Measurements from ENCODE around the gene CNKSR3. TPM values are rescaled to one million over a fixed set of nuclear protein-coding genes. Genes with fewer than 3 reads are reported as not detected.
A peak's percentile ranks its signal among the peaks of the same experiment; 100 is the strongest.

The CNKSR3 gene
- polyA plus RNA-seq, 3 donors, result not detected

DNA sequence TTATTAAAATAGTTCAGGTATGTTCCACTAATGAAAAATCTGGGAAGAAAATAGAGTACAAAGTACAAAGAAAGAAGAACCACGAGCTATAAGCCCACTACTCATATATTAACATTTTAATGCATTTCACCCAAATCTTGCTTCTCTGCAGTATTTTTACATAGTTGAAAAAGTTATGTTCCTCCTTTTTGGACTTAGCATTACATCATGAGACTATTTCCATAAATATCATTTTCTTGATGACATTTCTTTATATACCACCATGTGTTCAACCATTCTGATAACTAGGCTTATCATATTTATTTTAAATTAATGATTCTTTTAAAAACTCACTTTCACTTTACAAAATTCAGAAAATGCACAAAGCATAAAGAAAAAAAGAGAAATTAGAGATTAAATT, 156.9 kb downstream of the CNKSR3 start:
- peaks cover 0 to 7% (median 0%) of the 10 kb centered on the region in 7 donors for H3K9me3 Mint-ChIP-seq
- H3K9ac ChIP-seq (ENCODE audit: insufficient read depth, low read length, poor library complexity, severe bottlenecking), result no peak overlapping the region
- TF ChIP-seq CTCF (IDR thresholded peaks at IDR 0.05), result no peak
- peak overlapping the region; percentile 74 for H3K4me2 ChIP-seq (replicated peaks; ENCODE audit: extremely low read depth, low read length, poor library complexity, severe bottlenecking)
- peaks cover 73% of the 10 kb centered on the region for H3K4me1 Mint-ChIP-seq
- H4K20me1 ChIP-seq (ENCODE audit: insufficient read depth, low read length), result peaks cover 26% of the 10 kb centered on the region
- peak overlapping the region in 1 of 3 experiments; percentile 76 for H3K4me3 ChIP-seq (replicated peaks in 1 of 3; ENCODE audit: low read depth in 2 of 3, low read length in 3 of 3)
- no peaks in the 10 kb centered on the region for H3K9me3 ChIP-seq (replicated peaks in 1 of 2; ENCODE audit: control insufficient read depth in 1 of 2, insufficient read depth in 1 of 2, low read length in 2 of 2)
- peak overlapping the region; percentile 91 to 98 (median 97) for H3K27ac Mint-ChIP-seq
- peak overlapping the region in 1 of 2 donors; percentile 50 for H3K4me3 Mint-ChIP-seq
- peak overlapping the region; percentile 73 to 83 for H3K27ac ChIP-seq (ENCODE audit: low read depth in 1 of 2, low read length in 2 of 2)
- no peaks in the 10 kb centered on the region for H3K36me3 ChIP-seq (replicated peaks in 1 of 2; ENCODE audit: control insufficient read depth in 1 of 2, insufficient read depth in 2 of 2, low read length in 2 of 2)
- WGBS (ENCODE audit: insufficient coverage), result no CpG with 5 or more reads among the region's 1 CpG
- peaks cover 68 to 77% of the 10 kb centered on the region in 2 donors for H3K4me1 ChIP-seq (ENCODE audit: control insufficient read depth in 1 of 2, insufficient read depth in 2 of 2, low read length in 2 of 2)
- no peak overlapping the region for H2AFZ ChIP-seq (ENCODE audit: insufficient read depth, low read depth, low read length, poor library complexity, severe bottlenecking)
- peak in 1 of 3 donors; percentile 28 for DNase-seq
- H3K27me3 Mint-ChIP-seq (ENCODE audit: low read depth in 3 of 3), result no peaks in the 10 kb centered on the region
- intact Hi-C loops (cut with micrococcal nuclease), result loop anchor here (5.0 to 10.0 kb wide), 2 partner anchors 201 to 219 kb away; no protein-coding TSS in a partner anchor
- no peaks in the 10 kb centered on the region for H3K27me3 ChIP-seq (ENCODE audit: control insufficient read depth in 2 of 2, insufficient read depth in 2 of 2, low read length in 2 of 2)
- H3K79me2 ChIP-seq (ENCODE audit: insufficient read depth, low read length), result peaks cover 73% of the 10 kb centered on the region
- peaks cover 2 to 18% of the 10 kb centered on the region in 2 donors for H3K36me3 Mint-ChIP-seq

- peaks cover 0 to 7% (median 0%) of the 10 kb centered on the region in 7 donors for H3K9me3 Mint-ChIP-seq
- H3K36me3 Mint-ChIP-seq, result peaks cover 6 to 23% of the 10 kb centered on the region in 2 donors
- H3K4me3 ChIP-seq (replicated peaks in 1 of 3; ENCODE audit: low read depth in 2 of 3, low read length in 3 of 3), result peak overlapping the region in 1 of 3 experiments; percentile 76
- peak overlapping the region; percentile 80 to 98 (median 92) for H3K27ac Mint-ChIP-seq
- no peaks in the 10 kb centered on the region for H3K27me3 Mint-ChIP-seq (ENCODE audit: low read depth in 3 of 3)
- H3K4me2 ChIP-seq (replicated peaks; ENCODE audit: extremely low read depth, low read length, poor library complexity, severe bottlenecking), result peak overlapping the region; percentile 74
- no peak overlapping the region for H3K9ac ChIP-seq (ENCODE audit: insufficient read depth, low read length, poor library complexity, severe bottlenecking)
- TF ChIP-seq CTCF (IDR thresholded peaks at IDR 0.05), result no peak
- DNase-seq, result peak; percentile 52 to 82 (median 68)
- H3K4me3 Mint-ChIP-seq, result peak overlapping the region; percentile 50 to 73
- H3K4me1 Mint-ChIP-seq, result peaks cover 69% of the 10 kb centered on the region
- H3K27me3 ChIP-seq (ENCODE audit: control insufficient read depth in 2 of 2, insufficient read depth in 2 of 2, low read length in 2 of 2), result no peaks in the 10 kb centered on the region
- no peaks in the 10 kb centered on the region for H3K9me3 ChIP-seq (replicated peaks in 1 of 2; ENCODE audit: control insufficient read depth in 1 of 2, insufficient read depth in 1 of 2, low read length in 2 of 2)
- peaks cover 62 to 71% of the 10 kb centered on the region in 2 donors for H3K4me1 ChIP-seq (ENCODE audit: control insufficient read depth in 1 of 2, insufficient read depth in 2 of 2, low read length in 2 of 2)
- H3K36me3 ChIP-seq (replicated peaks in 1 of 2; ENCODE audit: control insufficient read depth in 1 of 2, insufficient read depth in 2 of 2, low read length in 2 of 2), result peaks cover under 1 to 6% of the 10 kb centered on the region in 2 donors
- H3K79me2 ChIP-seq (ENCODE audit: insufficient read depth, low read length), result peaks cover 79% of the 10 kb centered on the region
- H4K20me1 ChIP-seq (ENCODE audit: insufficient read depth, low read length), result peaks cover 27% of the 10 kb centered on the region
- intact Hi-C loops (cut with micrococcal nuclease), result loop anchor here (5.0 to 10.0 kb wide), 2 partner anchors 201 to 218 kb away; no protein-coding TSS in a partner anchor
- H3K27ac ChIP-seq (ENCODE audit: low read depth in 1 of 2, low read length in 2 of 2), result peak overlapping the region; percentile 73 to 83
- 68% methylated on average over 8 of the region's 15 CpGs for WGBS (ENCODE audit: insufficient coverage)
- H2AFZ ChIP-seq (ENCODE audit: insufficient read depth, low read depth, low read length, poor library complexity, severe bottlenecking), result no peak overlapping the region
These were observed 157.4 kb downstream of the CNKSR3 start for GRCh38 chr6:154352898-154353585.

All from CD14-positive monocyte (primary cell).